Measurements from ENCODE around the gene ZDHHC20.
"Not testable (repeated sequence)": the region's sequence is repeated elsewhere in the genome, so short reads cannot be mapped to it uniquely, and the experiment has no call there.

The ZDHHC20 gene

DNA sequence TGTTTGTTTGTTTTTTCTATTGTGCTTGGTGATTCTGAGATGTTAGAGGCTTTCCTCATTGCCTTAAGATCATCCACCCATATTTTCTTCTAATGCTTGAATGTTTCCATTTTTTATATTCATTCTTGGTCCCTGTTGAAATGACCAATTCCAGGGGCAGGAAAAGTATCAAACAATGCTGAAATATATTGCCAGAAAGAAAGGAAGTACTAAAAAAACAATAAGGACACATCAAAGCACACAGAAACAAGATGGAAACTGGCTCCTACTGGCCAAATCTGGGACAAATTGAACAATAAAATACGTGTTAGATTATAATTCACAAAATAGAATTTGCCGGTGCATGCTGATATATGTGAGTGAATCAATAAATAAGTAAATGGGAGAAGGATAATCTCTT, 23.9 kb downstream of the ZDHHC20 start:
- no peak for DNase-seq

DNA sequence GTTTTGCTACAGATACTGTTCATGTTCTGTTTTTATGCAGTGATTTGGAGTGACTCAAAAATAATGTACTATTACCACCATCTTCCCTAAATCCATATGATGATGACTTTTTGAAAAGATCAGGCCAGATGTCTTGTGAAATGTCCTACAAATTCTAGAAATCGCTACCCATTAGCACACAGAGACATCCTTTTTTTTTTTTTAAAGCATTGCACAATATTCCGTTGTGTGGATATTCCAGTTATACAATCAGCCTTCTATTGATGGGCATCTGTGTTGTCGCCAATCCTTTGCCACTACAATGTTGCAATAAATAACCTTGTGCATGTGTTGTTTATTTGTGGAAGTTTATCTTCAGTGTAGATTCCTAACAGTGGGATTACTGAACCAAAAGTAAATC, 24.5 kb downstream of the ZDHHC20 start:
- no peak for DNase-seq

DNA sequence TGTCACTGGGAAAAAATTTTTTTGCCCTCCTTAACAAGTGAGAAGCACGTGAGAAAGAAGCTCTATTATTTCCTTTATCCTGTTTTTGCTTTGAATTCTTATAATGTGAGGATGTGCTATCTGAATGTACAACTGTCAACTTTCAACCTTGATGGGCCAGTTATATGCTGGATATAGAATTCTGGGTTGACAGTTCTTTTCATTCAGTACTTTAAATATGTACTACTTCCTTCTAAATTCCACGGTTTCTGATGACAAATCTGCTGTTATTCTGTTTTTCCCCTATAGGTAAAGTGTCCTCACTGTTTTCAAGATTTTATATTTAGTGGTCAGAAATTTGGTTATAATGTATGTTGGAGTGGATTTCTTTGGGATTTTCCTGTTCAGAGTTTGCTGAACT, 29.9 kb downstream of the ZDHHC20 start:
- no peak for DNase-seq

DNA sequence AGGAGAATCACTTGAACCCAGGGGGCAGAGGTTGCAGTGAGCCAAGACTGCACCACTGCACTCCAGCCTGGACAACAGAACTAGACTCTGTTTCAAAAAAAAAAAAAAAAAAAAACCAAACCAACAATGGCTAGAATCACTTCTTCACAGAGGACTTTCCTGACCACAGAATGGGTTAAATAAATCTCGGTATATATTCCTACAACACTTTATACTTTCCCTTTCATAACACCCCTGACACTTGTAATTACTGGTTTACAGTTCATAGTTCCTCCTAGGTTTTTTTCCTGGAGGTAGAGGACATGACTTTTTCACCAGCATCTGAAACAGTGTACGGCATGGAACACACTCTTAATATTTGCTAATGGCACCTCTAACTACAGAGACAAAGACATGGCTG, 31.4 kb downstream of the ZDHHC20 start:
- no peak for DNase-seq

DNA sequence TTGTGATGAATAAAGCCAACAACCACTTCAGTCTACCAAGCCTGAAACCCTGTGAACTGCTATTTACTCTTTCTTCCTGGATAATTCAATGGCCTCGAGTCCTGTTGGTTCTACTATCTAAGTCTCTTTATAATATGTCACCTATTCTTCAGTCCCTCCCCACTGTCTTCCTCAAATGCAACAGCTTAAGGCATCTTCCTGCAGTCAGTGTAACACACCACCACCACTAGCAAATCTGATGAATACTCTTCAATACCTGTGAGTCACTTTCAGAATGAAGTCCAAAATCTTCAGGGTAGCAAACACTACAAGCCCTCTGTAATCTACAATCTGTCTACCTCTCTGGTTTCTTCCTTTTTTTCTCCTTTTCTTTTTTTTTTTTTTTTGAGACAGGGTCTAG, 32.9 kb downstream of the ZDHHC20 start:
- DNase-seq, result no peak

DNA sequence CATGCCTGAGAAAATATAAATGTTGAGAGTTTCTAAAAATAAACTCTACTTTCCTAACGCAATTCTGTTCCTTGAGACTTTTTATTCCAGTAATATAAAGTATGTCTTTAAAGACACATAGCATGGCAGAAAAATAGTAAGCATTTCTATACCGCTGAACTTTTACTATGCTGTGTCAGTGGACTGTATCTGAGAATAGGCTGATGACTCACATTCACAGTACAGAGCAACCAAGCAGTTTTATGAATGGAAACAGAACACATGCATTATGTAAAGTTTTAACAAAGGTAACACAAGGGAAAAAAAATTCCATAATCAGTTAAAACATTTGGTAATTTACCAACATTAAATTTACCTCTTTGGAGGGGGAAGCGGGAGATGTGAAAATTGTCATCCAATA, 38.4 kb downstream of the ZDHHC20 start:
- DNase-seq, result no peak

DNA sequence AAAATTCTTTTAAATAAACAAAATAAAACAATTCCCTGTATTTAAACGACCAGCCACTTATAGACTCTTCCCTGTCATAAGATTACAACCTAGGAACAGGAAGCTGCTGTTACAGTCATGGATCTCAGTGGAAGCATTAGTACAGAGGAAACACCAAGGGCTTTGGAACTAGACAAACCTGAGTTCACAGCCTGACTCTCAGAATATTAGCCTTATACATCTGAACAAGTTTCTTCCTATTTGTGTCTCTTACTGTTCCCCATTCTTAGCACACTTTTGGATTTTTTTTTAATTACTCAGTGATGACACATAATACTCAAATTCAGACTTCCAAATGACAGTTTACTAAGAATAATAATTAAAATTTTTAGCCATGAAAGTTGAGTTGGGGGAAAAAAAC, 46.1 kb downstream of the ZDHHC20 start:
- DNase-seq, result no peak

DNA sequence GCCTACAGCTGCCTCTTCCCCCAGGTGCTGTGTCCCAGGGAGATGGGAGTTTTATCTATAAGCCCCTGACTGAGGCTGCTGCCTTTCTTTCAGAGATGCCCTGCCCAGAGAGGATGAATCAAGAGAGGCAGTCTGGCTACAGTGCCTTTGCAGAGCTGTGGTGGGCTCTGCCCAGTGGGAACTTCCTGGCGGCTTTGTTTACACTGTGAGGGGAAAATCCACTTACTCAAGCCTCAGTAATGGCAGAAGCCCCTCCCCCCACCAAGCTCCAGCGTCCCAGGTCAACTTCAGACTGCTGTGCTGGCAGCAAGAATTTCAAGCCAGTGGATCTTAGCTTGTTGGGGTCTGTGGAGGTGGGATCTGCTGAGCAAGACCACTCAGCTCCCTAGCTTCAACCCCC, 48.6 kb downstream of the ZDHHC20 start:
- not testable (repeated sequence) for DNase-seq

DNA sequence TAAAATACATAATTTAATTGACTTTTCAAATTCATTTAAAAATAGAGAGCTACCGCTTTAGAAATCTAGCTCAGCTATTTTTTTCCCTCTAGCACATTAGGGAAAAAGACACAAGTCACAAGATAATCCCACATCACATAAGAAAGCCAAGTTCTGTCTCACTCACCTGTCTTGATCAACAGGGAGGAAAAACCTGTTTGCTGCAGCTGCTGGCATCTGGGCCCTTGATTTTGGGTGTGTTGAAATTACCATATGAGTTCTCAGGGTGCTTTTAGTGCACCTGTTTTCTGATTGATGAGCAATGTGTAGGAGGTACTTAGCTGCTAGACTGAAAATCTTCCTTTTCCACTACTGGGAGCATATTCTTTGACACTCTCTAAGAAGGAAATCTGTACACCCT, 53.8 kb downstream of the ZDHHC20 start:
- no peak for DNase-seq

DNA sequence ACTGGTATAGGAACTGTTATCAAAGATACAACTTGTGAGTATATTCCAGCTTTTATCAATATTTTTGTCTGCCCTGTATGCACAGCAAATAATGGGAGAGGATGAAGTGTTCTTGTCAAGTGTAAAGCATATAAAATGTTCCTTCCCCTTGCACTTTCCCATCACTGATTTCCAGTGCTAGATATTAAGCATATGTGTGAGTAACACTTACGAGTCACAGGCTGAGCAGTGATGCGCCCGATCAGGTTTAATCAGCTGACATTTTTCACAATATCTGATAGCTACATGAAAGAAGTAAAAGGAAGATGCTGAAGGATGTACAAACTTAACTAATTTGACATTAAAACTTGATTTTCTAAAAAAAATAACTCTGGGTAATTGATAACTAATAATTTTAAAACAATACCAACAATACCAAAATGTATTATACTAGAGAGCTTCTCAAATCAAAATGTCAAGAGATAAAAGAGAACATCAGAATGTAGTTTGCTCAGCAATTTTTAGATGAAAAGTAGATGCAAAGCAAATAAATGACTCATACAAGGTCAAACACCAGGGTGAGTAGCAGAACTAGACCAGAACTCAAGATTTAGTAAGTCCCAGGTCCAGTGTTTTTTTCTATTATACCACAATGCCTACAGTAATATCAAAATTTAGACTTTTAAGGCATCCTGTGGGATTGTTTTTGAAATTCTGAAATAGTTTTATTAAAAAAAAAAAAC, 56.4 kb downstream of the ZDHHC20 start:
- DNase-seq, result no peak

DNA sequence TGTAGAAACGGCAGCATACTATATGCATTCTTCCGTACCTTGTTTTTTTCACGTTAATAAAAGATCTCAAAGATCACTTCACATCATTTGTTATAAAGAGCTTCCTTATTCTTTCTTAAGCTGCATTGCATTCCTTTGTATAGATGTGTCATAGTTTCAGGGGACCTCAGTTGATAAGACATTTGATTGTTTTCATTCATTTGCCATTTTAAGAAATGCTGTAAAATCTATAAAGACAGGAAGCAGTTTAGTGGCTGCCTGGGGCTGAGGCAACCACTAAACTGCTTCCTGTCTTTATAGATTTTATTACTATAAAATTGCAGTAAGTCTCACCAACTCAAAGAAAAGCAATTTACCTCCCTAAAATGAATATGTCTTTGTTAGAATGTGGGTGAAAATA, 59.4 kb downstream of the ZDHHC20 start:
- DNase-seq, result no peak

DNA sequence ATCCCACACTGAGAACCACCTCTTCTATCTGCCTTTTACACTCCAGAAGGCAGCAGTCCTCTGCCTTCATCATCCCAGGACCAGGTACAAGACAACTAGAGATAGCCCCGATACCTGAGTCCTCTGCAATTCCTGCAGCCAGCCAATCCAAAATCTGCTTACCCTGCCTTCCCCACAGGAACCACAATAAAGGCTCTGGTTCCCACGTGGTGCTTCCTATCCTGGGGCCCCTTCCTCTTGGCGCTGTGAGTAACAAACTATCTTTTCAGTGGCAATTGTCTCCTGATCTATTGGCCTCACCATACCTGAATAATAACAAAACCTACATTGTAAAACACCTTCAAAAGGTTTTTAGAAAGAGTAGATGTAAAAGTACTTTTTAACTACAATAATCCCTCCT, 63.1 kb downstream of the ZDHHC20 start:
- no peak for DNase-seq

DNA sequence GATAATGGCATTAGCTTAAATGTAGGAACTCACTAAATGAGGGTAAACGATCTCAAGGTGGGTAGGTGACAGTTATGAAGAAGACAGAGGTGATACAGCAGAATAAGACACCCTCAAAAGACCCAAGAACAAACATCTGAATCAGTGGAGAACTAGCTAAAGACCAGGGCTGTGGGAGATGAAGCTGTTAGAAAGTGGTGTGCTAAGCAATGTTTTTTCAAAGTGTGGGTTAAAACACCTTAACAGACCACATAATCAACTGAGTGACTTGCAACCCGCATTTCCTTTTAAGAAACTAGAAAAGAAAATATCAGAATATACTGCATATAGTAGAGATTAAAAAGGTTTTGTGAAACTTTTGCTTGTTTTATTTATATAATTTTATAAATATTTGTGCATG, 70.0 kb downstream of the ZDHHC20 start:
- DNase-seq, result no peak

DNA sequence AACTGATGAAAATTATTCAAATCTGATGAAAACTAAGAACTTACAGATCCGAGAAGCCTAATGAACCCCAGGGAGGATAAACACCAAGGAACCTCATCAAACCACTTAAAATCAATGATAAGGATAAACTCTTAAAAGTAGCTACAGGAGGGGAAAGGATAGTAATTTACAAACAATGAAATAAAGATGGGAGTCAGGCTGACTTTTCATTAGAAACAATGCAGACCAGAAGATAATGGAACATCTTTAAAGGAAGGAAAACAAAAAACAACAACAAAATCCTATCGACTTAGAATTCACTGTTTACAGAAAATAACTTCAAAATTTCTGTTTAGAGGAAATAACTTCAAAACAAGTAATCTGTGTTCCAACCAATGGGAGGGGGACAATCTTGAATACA, 73.4 kb downstream of the ZDHHC20 start:
- no peak for DNase-seq

DNA sequence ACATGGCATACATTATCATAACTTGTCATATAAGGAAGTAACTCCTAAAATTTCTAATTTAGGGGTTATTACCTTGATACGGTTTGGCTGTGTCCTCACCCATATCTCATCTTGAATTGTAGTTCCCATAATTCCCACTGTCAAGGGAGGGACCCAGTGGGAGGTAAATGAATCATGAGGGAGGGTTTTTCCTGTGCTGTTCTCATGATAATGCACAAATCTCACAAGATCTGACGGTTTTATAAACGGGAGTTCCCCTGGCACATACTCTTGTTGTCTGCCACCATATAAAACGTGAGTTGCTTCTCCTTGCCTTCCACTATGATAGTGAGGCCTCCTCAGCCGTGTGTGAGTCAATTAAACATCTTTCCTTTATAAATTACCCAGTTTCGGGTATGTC, 76.0 kb downstream of the ZDHHC20 start:
- no peak for DNase-seq

DNA sequence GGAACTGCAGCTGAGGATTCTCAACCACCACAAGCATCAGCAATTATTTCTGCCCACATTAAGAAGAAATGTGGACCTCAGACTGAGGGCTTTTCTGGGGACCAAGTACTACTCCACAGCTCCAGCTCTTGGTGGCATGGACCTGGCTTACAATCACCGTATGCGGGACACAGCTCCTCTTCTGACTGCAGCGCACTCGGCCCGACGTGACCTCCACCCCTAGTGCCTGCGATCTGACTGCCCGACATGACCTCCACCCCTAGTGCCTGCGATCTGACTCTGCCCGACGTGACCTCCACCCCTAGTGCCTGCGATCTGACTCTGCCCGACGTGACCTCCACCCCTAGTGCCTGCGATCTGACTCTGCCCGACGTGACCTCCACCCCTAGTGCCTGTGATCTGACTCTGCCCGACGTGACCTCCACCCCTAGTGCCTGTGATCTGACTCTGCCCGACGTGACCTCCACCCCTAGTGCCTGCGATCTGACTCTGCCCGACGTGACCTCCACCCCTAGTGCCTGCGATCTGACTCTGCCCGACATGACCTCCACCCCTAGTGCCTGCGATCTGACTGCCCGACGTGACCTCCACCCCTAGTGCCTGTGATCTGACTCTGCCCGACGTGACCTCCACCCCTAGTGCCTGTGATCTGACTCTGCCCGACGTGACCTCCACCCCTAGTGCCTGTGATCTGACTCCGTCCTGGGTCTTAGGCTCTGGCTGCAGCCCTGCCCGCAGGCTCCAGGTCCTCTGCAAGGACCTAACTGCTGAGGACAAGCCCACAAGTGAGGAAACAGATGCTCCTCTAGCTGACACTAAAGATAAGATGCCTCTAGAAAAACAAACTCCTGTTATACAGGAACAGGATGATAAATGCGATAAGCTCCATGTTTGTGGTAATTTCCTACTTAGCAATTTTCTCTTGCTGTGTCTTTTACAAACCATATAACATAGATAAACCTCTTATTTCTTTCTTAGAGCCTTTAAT, 81.8 kb downstream of the ZDHHC20 start:
- DNase-seq, result not testable (repeated sequence)

DNA sequence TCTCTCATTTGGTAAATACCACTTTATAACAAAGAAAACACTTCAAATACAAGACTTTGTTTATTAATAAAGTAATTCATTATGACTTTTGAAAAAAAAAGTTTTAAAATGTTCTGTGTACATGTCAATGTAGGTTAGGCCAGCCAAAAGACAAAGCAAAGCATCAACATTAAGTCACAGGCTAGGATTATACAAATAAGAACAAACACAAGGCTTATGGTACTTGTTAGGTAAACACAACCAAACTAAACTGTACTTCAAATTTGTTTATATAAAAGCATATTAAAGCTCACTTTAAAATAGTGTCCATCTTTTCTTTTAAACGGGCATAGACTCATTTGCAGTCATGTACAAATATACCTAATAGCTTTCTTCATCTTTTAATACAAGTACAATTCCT, 86.6 kb downstream of the ZDHHC20 start:
- DNase-seq, result no peak

DNA sequence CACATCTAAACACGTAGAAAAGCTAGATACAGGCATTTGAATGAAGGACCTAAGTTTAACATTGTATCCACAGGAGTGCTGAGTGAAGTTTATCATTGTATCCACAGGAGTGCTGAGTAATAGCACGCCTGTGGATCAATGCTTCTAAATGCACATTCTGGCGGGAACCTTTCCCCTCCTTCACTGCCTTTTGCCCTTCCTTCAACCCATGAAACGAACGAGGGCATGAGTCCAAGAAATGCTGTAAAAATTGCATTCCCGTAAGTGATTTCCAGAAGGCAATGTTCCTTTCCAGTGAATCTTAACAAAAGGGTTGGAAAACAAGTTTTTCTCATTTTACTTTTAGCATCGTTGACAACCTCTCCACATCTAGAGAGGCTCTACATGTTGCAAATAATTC, 88.1 kb downstream of the ZDHHC20 start:
- DNase-seq, result no peak

DNA sequence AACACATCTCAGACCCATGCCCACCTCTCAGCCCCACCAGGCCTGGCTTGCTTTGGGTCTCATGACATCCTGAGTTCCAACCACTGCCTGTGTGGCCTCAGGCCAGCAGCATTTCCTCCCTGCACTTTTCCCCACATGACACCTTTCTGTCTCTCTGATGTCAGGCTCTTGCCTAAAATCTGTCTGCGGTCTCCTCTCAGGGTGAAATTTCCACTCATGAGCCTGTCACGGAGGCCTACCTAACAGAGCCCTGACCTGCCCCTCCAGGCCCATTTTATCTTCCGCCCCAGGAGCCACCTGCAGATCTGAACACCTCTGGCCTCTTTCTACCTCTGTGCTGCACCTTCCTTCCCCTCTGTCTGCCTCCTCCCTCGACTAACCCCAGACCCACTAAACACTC, 93.5 kb downstream of the ZDHHC20 start:
- no peak for DNase-seq

DNA sequence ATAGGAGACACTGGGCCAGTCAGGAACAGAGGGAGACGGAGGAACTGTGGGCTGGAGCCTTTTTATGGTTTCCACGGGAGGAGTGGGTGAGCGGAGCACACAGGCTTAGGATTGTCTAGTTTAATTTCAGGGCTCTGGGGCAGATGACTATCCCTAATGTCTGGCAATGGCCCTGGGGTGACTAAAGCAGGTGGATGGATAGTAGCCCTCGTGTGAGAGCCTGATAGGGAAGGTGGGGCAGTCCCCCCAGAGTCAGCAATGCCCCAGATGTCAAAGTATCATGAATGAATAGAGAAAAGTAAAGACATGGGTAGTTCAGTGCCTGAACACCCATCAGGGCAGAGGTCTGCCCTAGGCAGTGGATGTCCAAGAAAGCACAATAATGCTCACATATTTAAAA, 94.2 kb downstream of the ZDHHC20 start:
- DNase-seq, result no peak

DNA sequence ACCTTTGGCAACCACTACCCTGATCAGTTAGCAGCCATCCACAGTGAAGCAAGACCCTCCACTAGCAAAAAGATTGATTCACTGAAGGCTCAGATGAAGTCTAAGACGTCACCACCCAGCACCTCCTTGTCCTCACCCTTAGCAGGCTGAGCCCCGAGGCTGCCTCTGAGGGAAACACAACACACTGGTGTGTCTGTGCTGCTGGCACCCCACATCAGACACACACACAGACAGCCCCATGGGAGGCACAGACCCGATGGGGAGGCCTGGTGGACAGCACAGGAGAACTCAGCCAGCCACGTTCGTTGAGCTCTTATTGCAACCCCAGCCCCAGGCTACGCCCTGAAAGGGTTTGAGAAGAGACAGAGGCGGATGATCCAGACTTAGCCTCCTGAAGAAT, 94.7 kb downstream of the ZDHHC20 start:
- no peak for DNase-seq

DNA sequence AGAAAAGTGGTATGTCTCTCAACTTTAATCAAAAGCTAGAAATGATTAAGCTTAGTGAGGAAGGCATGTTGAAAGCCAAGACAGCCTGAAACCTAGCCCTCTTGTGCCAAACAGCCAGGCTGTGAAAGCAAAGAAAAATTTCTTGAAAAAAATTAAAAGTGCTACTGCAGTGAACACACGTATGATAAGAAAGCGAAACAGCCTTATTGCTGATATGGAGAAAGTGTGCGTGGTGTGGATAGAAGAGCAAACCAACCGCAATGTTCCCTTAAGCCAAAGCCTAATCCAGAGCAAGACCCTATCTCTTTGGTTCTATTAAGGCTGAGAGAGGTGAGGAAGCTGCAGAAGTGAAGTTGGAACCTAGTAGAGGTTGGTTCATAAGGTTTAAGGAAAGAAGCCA, 96.4 kb downstream of the ZDHHC20 start:
- no peak for DNase-seq

DNA sequence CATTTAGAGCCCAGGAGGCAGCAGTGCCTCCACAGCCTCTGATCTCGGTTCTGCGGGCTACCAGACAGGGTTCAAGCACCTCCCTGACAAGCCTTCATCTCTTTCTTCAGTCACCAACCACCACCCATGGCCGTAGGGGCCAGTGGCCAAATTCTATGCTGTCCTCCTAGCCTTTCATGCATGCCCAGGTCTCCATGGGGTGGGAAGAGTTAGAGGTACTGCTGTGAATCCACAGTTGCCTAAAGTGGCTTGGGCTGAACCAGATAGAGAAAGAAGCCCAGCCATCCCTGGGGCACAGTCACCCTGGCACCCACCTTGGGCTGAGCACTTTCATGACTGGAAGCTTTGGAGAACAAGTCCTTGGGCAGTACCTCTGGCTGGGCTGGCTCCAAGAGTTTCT, 97.4 kb downstream of the ZDHHC20 start:
- no peak for DNase-seq

DNA sequence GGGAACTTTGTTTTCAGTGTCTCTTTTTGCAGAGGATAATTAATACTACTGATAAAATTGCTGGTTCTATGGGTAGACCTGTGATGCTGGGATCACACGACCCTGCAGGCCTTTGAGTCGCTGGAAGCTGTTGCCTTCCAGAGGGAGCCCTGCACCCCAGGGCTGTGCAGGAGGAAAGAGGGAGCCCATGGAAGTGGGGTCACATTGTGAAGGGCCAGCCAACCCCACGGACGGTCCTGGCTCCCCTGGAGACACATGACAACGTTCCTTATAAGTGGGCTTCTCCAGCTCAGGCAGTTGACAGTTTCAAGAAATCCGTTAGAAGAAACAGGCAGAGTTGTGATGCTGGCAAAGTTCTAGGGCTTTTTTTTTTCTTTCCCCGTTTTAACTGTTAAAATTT, 98.0 kb downstream of the ZDHHC20 start:
- no peak for DNase-seq

Data from NCI-H524 (cell line).